CD8-positive, alpha-beta memory T cell (primary cell): Measurements from ENCODE around the gene SOX10. TPM values are rescaled to one million over a fixed set of nuclear protein-coding genes. Genes with fewer than 3 reads are reported as not detected.

Experiments used
- CTCF ChIA-PET: fragments of 350-600 bp; sonication (Branson Sonifier 250); formaldehyde crosslinking; loops from one replicate; lab custom pipeline; 2021; ENCODE audit warnings: antibody characterized with exemption; lab: Charles Lee
- POLR2A ChIA-PET: fragments of 350-600 bp; sonication (Branson Sonifier 250); formaldehyde crosslinking; loops from one replicate; lab custom pipeline; 2021; ENCODE audit warnings: antibody characterized with exemption; lab: Charles Lee
- DNase-seq, 5 donors: peaks; one replicate each; pipeline versions ENCODE4 v3.0.0 to v3.0.0-alpha.2; 2020 to 2022; ENCODE audit warnings: mixed read lengths in 1 of 5
- H3K27ac ChIP-seq: one replicate; pipeline ENCODE4 v1.7.0; 2013; ENCODE audit warnings: low read depth, mild to moderate bottlenecking, low read length, moderate library complexity
- H3K27me3 ChIP-seq: 2 replicates; pipeline ENCODE4 v1.7.0; 2013; ENCODE audit warnings: low read length, mild to moderate bottlenecking; ENCODE audit not compliant: insufficient read depth, poor library complexity, severe bottlenecking
- H3K36me3 ChIP-seq: 2 replicates; pipeline ENCODE4 v1.7.0; 2013; ENCODE audit warnings: mild to moderate bottlenecking, low read length, moderate library complexity; ENCODE audit not compliant: insufficient read depth
- H3K4me1 ChIP-seq: 2 replicates; pipeline ENCODE4 v1.7.0; 2013; ENCODE audit warnings: mild to moderate bottlenecking, low read length, moderate library complexity; ENCODE audit not compliant: insufficient read depth
- H3K4me3 ChIP-seq: 2 replicates; pipeline ENCODE4 v1.7.0; 2013; ENCODE audit warnings: mild to moderate bottlenecking, low read length
- H3K9me3 ChIP-seq: 2 replicates; pipeline ENCODE4 v1.7.0; 2013; ENCODE audit warnings: mild to moderate bottlenecking, low read length
- H3K27ac Mint-ChIP-seq, 8 donors: one replicate each; pipeline ENCODE4 v1.8.0; 2020 to 2021; ENCODE audit warnings: mixed read lengths in 8 of 8, mild to moderate bottlenecking in 6 of 8, inconsistent platforms in 3 of 8, moderate library complexity in 3 of 8
- H3K27me3 Mint-ChIP-seq, 2 donors: one replicate each; pipeline ENCODE4 v1.8.0; 2020 to 2021; ENCODE audit warnings: mixed read lengths in 2 of 2, mild to moderate bottlenecking in 1 of 2, moderate library complexity in 1 of 2
- H3K36me3 Mint-ChIP-seq, 3 donors: one replicate each; pipeline ENCODE4 v1.8.0; 2020 to 2021; ENCODE audit warnings: mixed read lengths in 3 of 3, inconsistent platforms in 1 of 3, mild to moderate bottlenecking in 1 of 3
- H3K4me1 Mint-ChIP-seq, 3 donors: one replicate each; pipeline ENCODE4 v1.8.0; 2020 to 2021; ENCODE audit warnings: mixed read lengths in 3 of 3, inconsistent platforms in 1 of 3, mild to moderate bottlenecking in 1 of 3
- H3K4me3 Mint-ChIP-seq, 7 donors: one replicate each; pipeline ENCODE4 v1.8.0; 2020 to 2021; ENCODE audit warnings: mixed read lengths in 7 of 7, mild to moderate bottlenecking in 6 of 7, moderate library complexity in 4 of 7, inconsistent platforms in 2 of 7
- H3K9me3 Mint-ChIP-seq, 5 donors: one replicate each; pipeline ENCODE4 v1.8.0; 2020 to 2022; ENCODE audit warnings: mixed read lengths in 5 of 5, mild to moderate bottlenecking in 3 of 5, moderate library complexity in 2 of 5, inconsistent platforms in 1 of 5
- polyA plus RNA-seq: library from polyadenylated mRNA; unstranded; fragments of 300-500 nt; fragmentation: Illumina TruSeq; gene quantifications from one replicate; pipeline ENCODE4 v1.2.3, GENCODE V29; 2021
- total RNA-seq, 2 experiments: library from RNA; stranded (reverse); gene quantifications; one replicate each; pipeline ENCODE4 v1.2.3, GENCODE V29; 2021

The SOX10 gene
- total and polyA plus RNA-seq, 3 experiments from 2014 or later = not detected

DNA sequence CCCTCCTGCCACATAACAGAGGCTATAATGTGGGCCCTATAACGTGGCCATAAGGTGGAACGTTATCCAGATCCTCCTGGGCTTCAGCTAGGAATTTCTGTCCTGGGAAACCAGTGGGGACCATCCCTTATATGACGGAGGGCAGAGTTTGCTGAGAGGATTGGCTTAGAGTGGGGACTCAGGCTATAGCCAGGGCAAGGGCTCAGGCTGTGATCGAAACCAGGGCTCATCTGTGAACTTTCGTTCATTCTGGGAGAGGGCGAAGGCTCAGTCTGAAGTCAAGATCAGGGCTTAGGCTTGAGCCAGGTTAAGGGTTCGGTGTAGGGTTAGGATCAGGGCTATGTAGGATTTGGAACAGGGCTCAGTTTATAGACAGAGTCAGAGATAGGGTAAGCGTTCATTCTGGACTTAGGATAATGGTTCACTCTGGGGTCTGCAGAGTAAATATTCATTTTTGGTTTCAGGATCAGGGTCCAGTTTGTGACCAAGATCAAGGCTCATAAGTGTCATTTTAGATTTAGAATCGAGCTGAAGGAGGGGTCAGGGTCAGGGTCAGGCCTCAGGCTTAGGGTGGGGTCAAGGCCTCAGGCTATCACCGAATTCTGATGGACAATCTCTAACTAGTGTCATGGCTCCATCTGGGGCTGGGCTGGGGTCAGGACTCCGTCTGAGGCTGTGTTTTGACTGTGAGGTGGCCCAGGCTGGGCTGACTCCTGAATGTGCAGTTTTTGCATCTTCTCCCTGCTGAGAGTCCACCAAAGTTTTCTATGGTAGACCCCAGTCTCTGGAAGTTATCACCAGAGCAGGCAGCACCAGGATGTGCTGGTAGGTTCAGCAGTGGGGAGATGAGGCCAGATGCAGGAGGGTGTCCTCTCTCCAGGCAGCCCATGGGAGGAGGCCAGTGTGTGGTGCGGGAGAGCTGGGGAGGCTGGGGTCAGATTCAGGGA is 33.9 kb upstream of the SOX10 start:
- Mint-ChIP-seq H3K9me3 (no peaks in the 10 kb centered on the region), H3K4me3 (no peak overlapping the region), H3K36me3 (no peaks in the 10 kb centered on the region), H3K27me3 (peaks cover 0 to 4% of the 10 kb centered on the region in 2 donors), H3K4me1 (peaks cover 0 to 5% (median 0%) of the 10 kb centered on the region in 3 donors), H3K27ac (peak overlapping the region in 2 of 8 donors; percentile 42 to 43)
- DNase-seq = no peak
- H3K4me3 ChIP-seq = no peak overlapping the region
- no peaks in the 10 kb centered on the region for H3K27me3 ChIP-seq
- no peak overlapping the region for H3K27ac ChIP-seq
- H3K9me3 ChIP-seq = no peaks in the 10 kb centered on the region
- no peaks in the 10 kb centered on the region for H3K4me1 ChIP-seq
- ChIA-PET POLR2A (no interaction called here), CTCF (no interaction called here)
- no peaks in the 10 kb centered on the region for H3K36me3 ChIP-seq

DNA sequence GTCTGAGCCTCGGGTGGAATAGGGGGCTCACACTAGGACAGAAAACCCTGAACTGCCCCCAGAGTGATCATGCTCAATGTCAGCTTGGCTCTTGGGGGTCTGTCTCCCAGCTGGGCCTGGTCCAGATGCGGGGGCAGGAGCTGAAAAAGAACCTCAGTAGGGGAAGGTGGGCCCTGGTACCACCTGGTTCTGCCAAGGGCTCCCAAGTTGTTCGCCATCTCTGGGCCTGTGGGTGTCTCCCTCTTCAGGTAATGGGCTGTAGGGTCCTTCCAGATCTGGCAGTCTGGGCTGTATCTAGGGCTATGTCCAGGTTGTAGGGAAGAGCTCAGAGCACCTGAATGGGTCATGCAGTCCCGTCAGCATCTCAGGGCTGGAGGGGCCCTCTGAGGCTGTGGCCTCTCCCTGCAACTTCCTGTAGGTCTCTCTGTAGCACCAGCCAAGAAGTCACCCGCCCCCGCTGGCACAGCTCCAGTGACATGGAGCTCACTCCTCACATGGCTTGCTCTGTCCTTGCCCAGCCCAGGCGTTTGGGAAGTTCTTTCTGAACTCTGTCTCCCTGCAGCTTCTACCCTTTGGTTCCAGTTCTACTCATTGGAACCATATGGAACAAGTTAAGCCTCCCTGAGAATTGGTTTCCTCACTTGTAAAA is 33.0 kb upstream of the SOX10 start:
- H3K9me3 Mint-ChIP-seq = no peaks in the 10 kb centered on the region
- H3K4me1 ChIP-seq = no peaks in the 10 kb centered on the region
- H3K36me3 Mint-ChIP-seq = no peaks in the 10 kb centered on the region
- H3K4me3 Mint-ChIP-seq = no peak overlapping the region
- no peaks in the 10 kb centered on the region for H3K27me3 ChIP-seq
- H3K4me1 Mint-ChIP-seq = peaks cover 0 to 5% (median 0%) of the 10 kb centered on the region in 3 donors
- ChIA-PET CTCF (no interaction called here), POLR2A (no interaction called here)
- H3K4me3 ChIP-seq = no peak overlapping the region
- H3K27ac ChIP-seq = no peak overlapping the region
- H3K27ac Mint-ChIP-seq = peak overlapping the region in 2 of 8 donors; percentile 27 to 87
- H3K27me3 Mint-ChIP-seq = peaks cover 0 to 4% of the 10 kb centered on the region in 2 donors
- no peaks in the 10 kb centered on the region for H3K9me3 ChIP-seq
- no peaks in the 10 kb centered on the region for H3K36me3 ChIP-seq
- no peak for DNase-seq

- Mint-ChIP-seq H3K36me3 (no peaks in the 10 kb centered on the region), H3K4me3 (no peak overlapping the region), H3K9me3 (no peaks in the 10 kb centered on the region), H3K27ac (peak overlapping the region in 1 of 8 donors; percentile 87), H3K4me1 (peaks cover 0 to 5% (median 0%) of the 10 kb centered on the region in 3 donors), H3K27me3 (peaks cover 0 to 4% of the 10 kb centered on the region in 2 donors)
- Histone ChIP-seq H3K36me3 (no peaks in the 10 kb centered on the region), H3K27me3 (no peaks in the 10 kb centered on the region), H3K4me3 (no peak overlapping the region), H3K27ac (no peak overlapping the region), H3K9me3 (no peaks in the 10 kb centered on the region), H3K4me1 (no peaks in the 10 kb centered on the region)
- no peak for DNase-seq
- ChIA-PET POLR2A (no interaction called here), CTCF (no interaction called here)
These were observed 32.1 kb upstream of the SOX10 start for GRCh38 chr22:38016182-38017151.

DNA sequence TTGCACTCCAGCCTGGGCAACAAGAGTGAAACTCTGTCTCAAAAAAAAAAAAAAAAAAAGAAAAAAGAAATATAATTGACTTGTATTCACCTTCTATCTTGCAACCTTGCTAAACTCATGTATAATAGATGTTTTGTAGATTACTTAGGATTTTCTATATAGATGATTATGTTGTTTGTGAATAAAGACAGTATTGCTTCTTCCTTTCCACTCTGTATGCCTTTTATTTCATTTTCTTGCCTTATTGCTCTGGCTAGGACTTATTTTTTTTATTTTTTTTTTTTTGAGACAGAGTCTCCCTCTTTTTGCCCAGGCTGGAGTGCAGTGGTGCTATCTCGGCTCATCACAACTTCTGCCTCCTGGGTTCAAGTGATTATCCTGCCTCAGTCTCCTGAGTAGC is 29.7 kb upstream of the SOX10 start:
- Mint-ChIP-seq H3K27me3 (peaks cover 0 to 4% of the 10 kb centered on the region in 2 donors), H3K36me3 (no peaks in the 10 kb centered on the region), H3K4me1 (peaks cover 9 to 14% (median 10%) of the 10 kb centered on the region in 3 donors), H3K4me3 (no peak overlapping the region), H3K9me3 (no peaks in the 10 kb centered on the region), H3K27ac (no peak overlapping the region)
- no peak for DNase-seq
- H3K27me3 ChIP-seq = no peaks in the 10 kb centered on the region
- no peak overlapping the region for H3K27ac ChIP-seq
- no peak overlapping the region for H3K4me3 ChIP-seq
- ChIA-PET CTCF (no interaction called here), POLR2A (no interaction called here)
- peaks cover 4% of the 10 kb centered on the region for H3K4me1 ChIP-seq
- H3K9me3 ChIP-seq = no peaks in the 10 kb centered on the region
- no peaks in the 10 kb centered on the region for H3K36me3 ChIP-seq

GRCh38 chr22:38012604-38013072 is 28.3 kb upstream of the SOX10 start:
- Mint-ChIP-seq H3K27me3 (peaks cover 0 to 3% of the 10 kb centered on the region in 2 donors), H3K36me3 (no peaks in the 10 kb centered on the region), H3K4me3 (no peak overlapping the region), H3K4me1 (peaks cover 14 to 16% (median 14%) of the 10 kb centered on the region in 3 donors), H3K27ac (peak overlapping the region in 1 of 8 donors; percentile 80), H3K9me3 (no peaks in the 10 kb centered on the region)
- Histone ChIP-seq H3K27ac (no peak overlapping the region), H3K36me3 (no peaks in the 10 kb centered on the region), H3K9me3 (no peaks in the 10 kb centered on the region), H3K4me3 (no peak overlapping the region), H3K4me1 (peaks cover 10% of the 10 kb centered on the region), H3K27me3 (no peaks in the 10 kb centered on the region)
- POLR2A ChIA-PET = interaction anchor here (0.6 kb wide), 1 partner anchor 42 kb away, joined by 3 read pairs; no protein-coding TSS in a partner anchor
- DNase-seq = no peak
- CTCF ChIA-PET = no interaction called here

GRCh38 chr22:38009000-38009806 is 24.8 kb upstream of the SOX10 start:
- Histone ChIP-seq H3K27me3 (no peaks in the 10 kb centered on the region), H3K4me1 (peaks cover 14% of the 10 kb centered on the region), H3K36me3 (no peaks in the 10 kb centered on the region), H3K9me3 (no peaks in the 10 kb centered on the region), H3K27ac (no peak overlapping the region), H3K4me3 (no peak overlapping the region)
- Mint-ChIP-seq H3K4me3 (peak overlapping the region in 6 of 7 donors; percentile 24 to 76 (median 66)), H3K4me1 (peaks cover 25 to 29% (median 26%) of the 10 kb centered on the region in 3 donors), H3K27me3 (no peaks in the 10 kb centered on the region), H3K9me3 (no peaks in the 10 kb centered on the region), H3K36me3 (no peaks in the 10 kb centered on the region), H3K27ac (peak overlapping the region; percentile 24 to 96 (median 82))
- DNase-seq = no peak
- ChIA-PET POLR2A (no interaction called here), CTCF (no interaction called here)

DNA sequence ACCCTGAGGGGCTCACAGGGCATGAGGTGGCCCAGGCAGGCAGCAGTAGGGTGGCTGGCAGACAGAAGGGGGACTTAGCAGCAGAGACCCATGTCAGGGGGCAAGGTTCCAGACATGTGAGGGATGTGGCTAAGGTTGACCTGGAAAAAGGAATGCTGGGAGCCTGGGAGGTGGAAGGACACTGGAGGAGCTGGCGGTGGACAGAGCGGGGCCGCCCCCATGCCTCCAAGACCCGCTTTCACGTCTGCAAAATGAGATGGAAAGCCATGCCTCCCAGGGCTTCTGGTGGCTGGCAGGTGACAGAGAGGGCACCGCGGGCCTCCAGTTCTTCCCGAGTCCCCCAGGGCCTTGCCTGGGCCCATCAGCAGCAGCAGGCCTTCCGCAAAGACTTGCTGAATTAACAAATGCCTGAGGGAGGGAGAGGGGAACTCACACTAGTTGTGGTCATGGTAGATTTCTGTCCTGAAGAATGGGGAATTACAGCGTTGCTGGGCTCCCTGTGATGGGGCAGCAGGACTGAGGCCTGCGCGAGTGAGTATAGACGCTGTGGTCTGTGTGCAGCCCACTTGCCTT is 23.1 kb upstream of the SOX10 start:
- Mint-ChIP-seq H3K27ac (peak overlapping the region in 3 of 8 donors; percentile 17 to 50 (median 46)), H3K4me3 (no peak overlapping the region), H3K27me3 (no peaks in the 10 kb centered on the region), H3K4me1 (peaks cover 27 to 31% (median 28%) of the 10 kb centered on the region in 3 donors), H3K9me3 (no peaks in the 10 kb centered on the region), H3K36me3 (no peaks in the 10 kb centered on the region)
- Histone ChIP-seq H3K4me3 (no peak overlapping the region), H3K36me3 (no peaks in the 10 kb centered on the region), H3K27me3 (no peaks in the 10 kb centered on the region), H3K27ac (no peak overlapping the region), H3K4me1 (peaks cover 14% of the 10 kb centered on the region), H3K9me3 (no peaks in the 10 kb centered on the region)
- no peak for DNase-seq
- ChIA-PET CTCF (no interaction called here), POLR2A (interaction anchor here (0.5 kb wide), 1 partner anchor 1766 kb away, joined by 3 read pairs; no protein-coding TSS in a partner anchor)
